Activated CD8-positive, alpha-beta memory T cell treated with anti-CD3 and anti-CD28 coated beads for 4 hours (primary cell): Measurements from ENCODE around the gene BLZF1.
"Not testable (repeated sequence)": the region's sequence is repeated elsewhere in the genome, so short reads cannot be mapped to it uniquely, and the experiment has no call there.

ENCODE experiments used
- DNase-seq, 2 donors: peaks; one replicate each; pipeline ENCODE4 v3.0.0-alpha.2; 2020; ENCODE audit warnings: low read depth in 2 of 2

The BLZF1 gene

GRCh38 chr1:169361281-169361680 lies 6.7 kb upstream of the BLZF1 start:
- no peak for DNase-seq

GRCh38 chr1:169363046-169363730 lies 4.8 kb upstream of the BLZF1 start:
- no peak for DNase-seq

GRCh38 chr1:169364948-169365347 lies 3.0 kb upstream of the BLZF1 start:
- DNase-seq = no peak

GRCh38 chr1:169367096-169367685 lies 804 bp upstream of the BLZF1 start:
- no peak for DNase-seq

GRCh38 chr1:169368406-169368769 lies 393 bp downstream of the BLZF1 start:
- DNase-seq = no peak

GRCh38 chr1:169371404-169371803 lies 3.4 kb downstream of the BLZF1 start:
- DNase-seq = no peak

GRCh38 chr1:169381162-169381561 lies 13.2 kb downstream of the BLZF1 start:
- no peak for DNase-seq

- no peak for DNase-seq
Observed at GRCh38 chr1:169383449-169383848, 15.5 kb downstream of the BLZF1 start.

GRCh38 chr1:169387399-169387798 lies 19.4 kb downstream of the BLZF1 start:
- no peak for DNase-seq

- DNase-seq = no peak
Observed at GRCh38 chr1:169390303-169390702, 22.3 kb downstream of the BLZF1 start.

GRCh38 chr1:169392406-169392805 lies 24.4 kb downstream of the BLZF1 start:
- DNase-seq = no peak

GRCh38 chr1:169395955-169396354 lies 28.0 kb downstream of the BLZF1 start:
- no peak for DNase-seq

- not testable (repeated sequence) for DNase-seq
Observed at GRCh38 chr1:169402578-169402977, 34.6 kb downstream of the BLZF1 start.

- DNase-seq = not testable (repeated sequence)
Observed at GRCh38 chr1:169408340-169408739, 40.3 kb downstream of the BLZF1 start.

GRCh38 chr1:169414952-169415351 lies 47.0 kb downstream of the BLZF1 start:
- DNase-seq = no peak

GRCh38 chr1:169421309-169421708 lies 53.3 kb downstream of the BLZF1 start:
- no peak for DNase-seq

- no peak for DNase-seq
Observed at GRCh38 chr1:169426174-169426705, 58.2 kb downstream of the BLZF1 start.

- DNase-seq = peak; percentile 14 to 18
Observed at GRCh38 chr1:169427081-169427641, 59.2 kb downstream of the BLZF1 start, which contains the start of gene CCDC181. Gene CCDC181, minus strand, starts transcription at chr1:169427474. Its CDS starts 2,547 bp downstream, at chr1:169424927.
